Stimulated activated CD8-positive, alpha-beta memory T cell treated with anti-CD3 and anti-CD28 coated beads, Interleukin-15, amount 100 ng/mL, for 48 hours (primary cell): Measurements from ENCODE around the gene SFXN3.

ENCODE experiments used
- DNase-seq, 2 donors: peaks; one replicate each; pipeline ENCODE4 v3.0.0-alpha.2; 2020; ENCODE audit warnings: low read depth in 2 of 2

SFXN3 gene

GRCh38 chr10:101035916-101036702 is 5.1 kb downstream of the SFXN3 start:
- DNase-seq, result no peak

GRCh38 chr10:101036726-101037125 is 5.7 kb downstream of the SFXN3 start:
- no peak for DNase-seq

GRCh38 chr10:101038484-101038883 is 7.5 kb downstream of the SFXN3 start:
- DNase-seq, result no peak

GRCh38 chr10:101040061-101040460 is 9.0 kb downstream of the SFXN3 start:
- DNase-seq, result no peak

GRCh38 chr10:101040851-101041250 is 9.8 kb downstream of the SFXN3 start:
- no peak for DNase-seq

GRCh38 chr10:101041252-101041761 is 10.3 kb downstream of the SFXN3 start:
- DNase-seq, result peak; percentile 45 to 50

- no peak for DNase-seq
These were observed 11.1 kb downstream of the SFXN3 start for GRCh38 chr10:101042118-101042517.

- DNase-seq, result peak; percentile 86 to 89
These were observed 11.8 kb downstream of the SFXN3 start for GRCh38 chr10:101042667-101043362.

- no peak for DNase-seq
These were observed 12.3 kb downstream of the SFXN3 start for GRCh38 chr10:101043363-101043707.

- no peak for DNase-seq
These were observed 13.1 kb downstream of the SFXN3 start for GRCh38 chr10:101044117-101044516.

GRCh38 chr10:101046332-101047238 is 15.6 kb downstream of the SFXN3 start:
- no peak for DNase-seq

GRCh38 chr10:101047268-101047667 is 16.2 kb downstream of the SFXN3 start:
- no peak for DNase-seq

GRCh38 chr10:101047961-101048892 is 17.2 kb downstream of the SFXN3 start:
- no peak for DNase-seq

- DNase-seq, result peak; percentile 63 to 65
These were observed 19.4 kb downstream of the SFXN3 start for GRCh38 chr10:101050208-101051069.

GRCh38 chr10:101052285-101052684 is 21.3 kb downstream of the SFXN3 start:
- no peak for DNase-seq

- no peak for DNase-seq
These were observed 22.5 kb downstream of the SFXN3 start for GRCh38 chr10:101053516-101053915.

- DNase-seq, result no peak
These were observed 23.3 kb downstream of the SFXN3 start for GRCh38 chr10:101054351-101054750.

GRCh38 chr10:101054876-101055275 is 23.8 kb downstream of the SFXN3 start:
- DNase-seq, result no peak

GRCh38 chr10:101055411-101055810 is 24.4 kb downstream of the SFXN3 start:
- no peak for DNase-seq
